Heart right ventricle (tissue), 16 donors: ENCODE data around the gene POU2F3. TPM values are rescaled to one million over a fixed set of nuclear protein-coding genes. Genes with fewer than 3 reads are reported as not detected.
A peak's percentile ranks its signal among the peaks of the same experiment; 100 is the strongest.

ENCODE experiments used
- ATAC-seq, 8 donors: fragments of 200-7000 bp; cut with Tn5 transposase; one replicate each; pipeline ENCODE4 v1.9.1; 2020; ENCODE audit warnings: mild to moderate bottlenecking in 8 of 8, moderate library complexity in 8 of 8, moderate number of reproducible peaks in 1 of 8
- DNase-seq, 2 donors: peaks; one replicate each; pipeline ENCODE4 v3.0.0-alpha.2; 2020
- H3K27ac ChIP-seq, 10 donors: fragments of 200-600 bp; sonication (generic) in 2 of 10; one replicate each; pipeline versions ENCODE4 v1.5.0 to v1.8.0; 2020 to 2022; ENCODE audit warnings: mild to moderate bottlenecking in 3 of 10
- H3K27me3 ChIP-seq, 7 donors: fragments of 200-600 bp; one replicate each; pipeline ENCODE4 v1.8.0; 2021 to 2022; ENCODE audit warnings: mild to moderate bottlenecking in 2 of 7
- H3K36me3 ChIP-seq, 9 donors: fragments of 200-600 bp; sonication (generic) in 1 of 9; one replicate each; pipeline versions ENCODE4 v1.5.0 to v1.8.0; 2020 to 2022; ENCODE audit warnings: mild to moderate bottlenecking in 2 of 9
- H3K4me1 ChIP-seq, 9 donors: fragments of 200-600 bp; sonication (generic) in 1 of 9; one replicate each; pipeline versions ENCODE4 v1.5.0 to v1.8.0; 2020 to 2022; ENCODE audit warnings: mild to moderate bottlenecking in 4 of 9
- H3K4me3 ChIP-seq, 10 donors: fragments of 200-600 bp; sonication (generic) in 2 of 10; one replicate each; pipeline versions ENCODE4 v1.5.0 to v1.8.0; 2020 to 2022; ENCODE audit warnings: mild to moderate bottlenecking in 7 of 10, moderate library complexity in 2 of 10
- H3K9me3 ChIP-seq, 11 donors: fragments of 200-600 bp in 10 of 11; sonication (generic) in 2 of 11; one replicate each; pipeline versions ENCODE4 v1.5.0 to v1.8.0; 2013 to 2022; ENCODE audit warnings: mild to moderate bottlenecking in 2 of 11, control low read depth in 1 of 11, moderate library complexity in 1 of 11
- whole genome bisulfite sequencing, 2 donors: extraction: QIAGEN DNeasy Blood & Tissue Kit; methylation state at CpG; one replicate each; pipeline ENCODE4 v1.1.7; 2013; ENCODE audit warnings: inconsistent platforms in 1 of 2; 5-methylcytosine and 5-hydroxymethylcytosine counted together
- intact Hi-C, 10 donors: fragments of 100-400 bp; cut with DNase I; formaldehyde crosslinking; loops; one replicate each; pipeline versions ENCODE4 v1.11.1 to v1.14.2; 2022
- polyA plus RNA-seq, 2 donors: library from polyadenylated mRNA; stranded (reverse); fragments of 200-250 nt; gene quantifications; one replicate each; pipeline ENCODE4 v1.2.3, GENCODE V29; 2013
- total RNA-seq, 10 donors: library from RNA; stranded (reverse); fragmentation: NEBNext Ultra II Directional in 3 of 10; extraction: Animal tissue kit (Norgen Biotek cat#: 25700) in 3 of 10; gene quantifications; one replicate each; pipeline versions ENCODE4 v1.2.1 to v1.2.4, GENCODE V29; 2021 to 2023
- TF ChIP-seq, protein P1 (sequence below), 9 donors: fragments of 200-600 bp; sonication (generic) in 2 of 9; IDR thresholded peaks; one replicate each; pipeline versions ENCODE4 v1.5.0 to v1.8.0; 2021 to 2022; ENCODE audit warnings: antibody characterized with exemption in 9 of 9, mild to moderate bottlenecking in 5 of 9, moderate library complexity in 1 of 9
- donor health status: Arrhythmogenic right ventricular cardiomyopathy.
- donor health status: ischemic (EF 13 %, LVEDD 7.1; RV severe dilation, severe dysfunction).
- donor health status: healthy with polysubstance abuse.
- donor health status: DM: no; HTN: yes; CAD: no.
- donor health status: DM: no; HTN: no; CAD: no.
- donor health status: ischemic (EF 25% LVEDD 6.9; RV normal size, moderate dysfunction).
- donor health status: ischemic (EF 25% LVEDD 5.7; RV mildly dilated, moderate dysfunction).
- donor health status: healthy.
- donor health status: DM: yes; HTN: yes; CAD: no.
- donor health status: Ischemic cardiomyopathy.
- donor health status: ischemic (EF 35%, LVEDD 5.7; RV mildly dilated, moderate dysfunction).
- donor health status: nonischemic (EF 11% LVEDD 7.7; RV severe dilation, severe dysfunction).
- donor health status: DM: yes; HTN: yes; CAD: no.
- donor health status: PGD.
- donor health status: ischemic (EF 29% LVEDD 5.4; RV normal size, mild dysfunction).
- donor health status: nonischemic (EF 23%, LVEDD 6.1; RV moderate dilation, normal function).

The POU2F3 gene
- total and polyA plus RNA-seq, 12 donors, result 0.03 to 0.15 TPM; not detected in 10

DNA sequence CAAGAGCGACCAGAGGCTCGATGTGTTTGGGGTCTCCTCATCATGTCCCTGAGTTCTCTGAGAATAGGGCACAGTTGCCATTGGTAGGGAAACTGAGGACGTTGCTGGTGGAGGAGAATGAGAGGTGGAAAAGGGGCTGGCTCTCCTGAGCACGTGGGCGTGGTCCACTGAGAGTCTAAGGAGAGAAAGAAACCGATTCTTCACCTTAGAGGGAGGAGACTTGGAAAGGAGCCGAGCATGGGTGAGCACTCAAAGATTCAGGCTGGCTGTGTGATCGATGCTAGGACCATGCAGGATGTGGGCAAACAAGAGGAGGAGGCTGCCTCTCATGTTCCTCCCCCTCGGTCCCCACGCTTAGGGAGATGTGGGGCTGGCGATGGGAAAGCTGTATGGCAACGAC lies 65.3 kb downstream of the POU2F3 start:
- H3K4me1 ChIP-seq, result peaks cover 0 to 6% (median 0%) of the 10 kb centered on the region in 9 donors
- DNase-seq (no peak), ATAC-seq (no peak)
- WGBS, 2 donors, result 87 to 90% methylated on average over 12 of the region's 12 CpGs
- TF ChIP-seq, protein P1, sequence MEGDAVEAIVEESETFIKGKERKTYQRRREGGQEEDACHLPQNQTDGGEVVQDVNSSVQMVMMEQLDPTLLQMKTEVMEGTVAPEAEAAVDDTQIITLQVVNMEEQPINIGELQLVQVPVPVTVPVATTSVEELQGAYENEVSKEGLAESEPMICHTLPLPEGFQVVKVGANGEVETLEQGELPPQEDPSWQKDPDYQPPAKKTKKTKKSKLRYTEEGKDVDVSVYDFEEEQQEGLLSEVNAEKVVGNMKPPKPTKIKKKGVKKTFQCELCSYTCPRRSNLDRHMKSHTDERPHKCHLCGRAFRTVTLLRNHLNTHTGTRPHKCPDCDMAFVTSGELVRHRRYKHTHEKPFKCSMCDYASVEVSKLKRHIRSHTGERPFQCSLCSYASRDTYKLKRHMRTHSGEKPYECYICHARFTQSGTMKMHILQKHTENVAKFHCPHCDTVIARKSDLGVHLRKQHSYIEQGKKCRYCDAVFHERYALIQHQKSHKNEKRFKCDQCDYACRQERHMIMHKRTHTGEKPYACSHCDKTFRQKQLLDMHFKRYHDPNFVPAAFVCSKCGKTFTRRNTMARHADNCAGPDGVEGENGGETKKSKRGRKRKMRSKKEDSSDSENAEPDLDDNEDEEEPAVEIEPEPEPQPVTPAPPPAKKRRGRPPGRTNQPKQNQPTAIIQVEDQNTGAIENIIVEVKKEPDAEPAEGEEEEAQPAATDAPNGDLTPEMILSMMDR (IDR thresholded peaks at IDR 0.05), result no peak
- H3K4me3 ChIP-seq, result no peak overlapping the region
- H3K27ac ChIP-seq, result no peak overlapping the region
- intact Hi-C loops, result no loop called here
- no peaks in the 10 kb centered on the region for H3K9me3 ChIP-seq
- peaks cover 0 to 9% (median 0%) of the 10 kb centered on the region in 7 donors for H3K27me3 ChIP-seq
- H3K36me3 ChIP-seq, result no peaks in the 10 kb centered on the region

DNA sequence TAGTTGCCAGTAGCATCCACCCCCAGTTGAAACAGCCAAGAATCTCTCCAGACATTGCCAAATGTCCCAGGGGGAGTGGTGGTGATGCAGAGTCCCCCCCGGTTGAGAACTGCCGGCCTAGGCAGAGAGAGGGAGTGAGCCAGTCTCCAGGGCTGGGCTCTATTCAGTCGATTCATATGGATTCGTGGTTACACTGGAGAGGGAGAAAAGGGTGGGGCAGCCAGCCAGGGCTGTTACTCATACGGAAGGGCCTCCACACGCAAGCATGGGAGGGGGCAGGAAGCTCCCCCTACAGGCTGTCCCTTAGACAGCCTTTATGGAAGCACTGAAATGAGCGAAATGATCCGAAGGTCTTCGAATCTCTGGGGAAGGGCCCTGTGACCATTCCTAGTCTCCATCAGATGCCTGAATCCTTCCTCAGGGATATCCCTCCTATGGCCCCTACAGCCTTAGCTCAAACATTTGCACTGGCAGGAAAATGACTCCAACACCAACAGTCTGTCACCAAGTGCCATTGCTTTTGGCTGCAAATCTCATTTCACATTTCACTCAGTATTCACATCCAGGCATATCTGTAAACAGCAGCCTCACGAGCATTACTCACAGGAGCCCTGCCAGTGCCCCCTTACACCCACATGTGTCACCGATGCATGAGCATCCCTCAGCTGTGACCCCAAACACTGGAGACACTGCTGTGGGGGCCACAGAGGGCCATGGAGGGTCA lies 66.7 kb downstream of the POU2F3 start:
- TF ChIP-seq, protein P1 (IDR thresholded peaks at IDR 0.05), result peak in 4 of 9 donors; percentile 16 to 44 (median 24)
- WGBS, 2 donors, result 52 to 54% methylated on average over 11 of the region's 11 CpGs

DNA sequence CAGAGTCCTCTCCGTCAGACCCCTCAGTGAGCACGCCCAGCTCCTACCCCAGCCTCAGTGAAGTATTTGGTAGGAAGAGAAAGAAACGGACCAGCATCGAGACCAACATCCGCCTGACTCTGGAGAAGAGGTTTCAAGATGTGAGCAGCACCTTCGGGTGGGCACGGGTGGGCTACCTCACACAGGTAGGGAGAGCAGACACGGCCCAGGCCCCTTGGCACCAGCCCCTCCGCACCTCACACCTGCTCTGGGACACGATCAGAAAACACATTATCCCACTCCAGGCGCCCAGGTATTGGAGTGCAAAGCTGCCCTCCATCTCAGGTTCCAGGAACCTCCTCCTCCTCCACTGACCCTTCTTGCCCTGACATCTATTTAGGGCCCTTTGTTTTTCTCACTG lies 67.5 kb downstream of the POU2F3 start:
- intact Hi-C loops, result no loop called here
- Histone ChIP-seq H3K4me1 (peaks cover 0 to 6% (median 0%) of the 10 kb centered on the region in 9 donors), H3K27me3 (peaks cover 0 to 9% (median 0%) of the 10 kb centered on the region in 7 donors), H3K36me3 (no peaks in the 10 kb centered on the region), H3K4me3 (no peak overlapping the region), H3K9me3 (no peaks in the 10 kb centered on the region), H3K27ac (no peak overlapping the region)
- ATAC-seq (no peak), DNase-seq (no peak)
- WGBS, 2 donors, result 93 to 97% methylated on average over 11 of the region's 11 CpGs
- TF ChIP-seq, protein P1 (IDR thresholded peaks at IDR 0.05), result no peak

More for the DNA sequence above, 66.7 kb downstream of the POU2F3 start:
- H3K4me3 ChIP-seq, result no peak overlapping the region
- no peaks in the 10 kb centered on the region for H3K9me3 ChIP-seq
- no peaks in the 10 kb centered on the region for H3K36me3 ChIP-seq
- intact Hi-C loops, result no loop called here
- peaks cover 0 to 9% (median 0%) of the 10 kb centered on the region in 7 donors for H3K27me3 ChIP-seq
- peaks cover 0 to 6% (median 0%) of the 10 kb centered on the region in 9 donors for H3K4me1 ChIP-seq
- DNase-seq, result peak in 1 of 2 donors; percentile 28
- H3K27ac ChIP-seq, result no peak overlapping the region
- ATAC-seq, result peak in 4 of 8 donors; percentile 10 to 40 (median 20)

DNA sequence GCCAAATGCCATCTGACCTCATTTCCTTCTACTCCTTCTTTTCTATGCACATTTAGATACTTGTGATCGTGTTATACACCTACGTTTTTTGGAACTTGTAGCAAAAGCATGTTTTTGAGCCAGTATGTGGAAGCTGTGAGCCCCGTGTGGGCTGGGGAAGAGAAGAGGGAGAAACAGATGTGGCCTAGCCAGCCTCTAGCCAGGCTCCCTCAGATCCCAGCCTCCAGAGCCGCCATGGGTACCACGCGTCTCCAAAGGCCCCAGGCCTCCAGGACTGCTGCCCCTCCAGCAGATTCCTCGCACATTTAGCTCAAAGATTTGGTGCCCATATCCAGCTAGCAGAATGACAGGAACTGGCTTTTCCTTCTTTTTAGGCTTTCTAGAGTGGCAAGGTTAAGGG lies 68.1 kb downstream of the POU2F3 start:
- TF ChIP-seq, protein P1 (IDR thresholded peaks at IDR 0.05), result no peak
- H3K27me3 ChIP-seq, result peaks cover 0 to 9% (median 0%) of the 10 kb centered on the region in 7 donors
- WGBS, 2 donors, result 86 to 89% methylated on average over 7 of the region's 7 CpGs
- no peak overlapping the region for H3K27ac ChIP-seq
- no peak for ATAC-seq
- H3K36me3 ChIP-seq, result no peaks in the 10 kb centered on the region
- intact Hi-C loops, result no loop called here
- peaks cover 0 to 6% (median 0%) of the 10 kb centered on the region in 9 donors for H3K4me1 ChIP-seq
- no peak for DNase-seq
- H3K4me3 ChIP-seq, result no peak overlapping the region
- H3K9me3 ChIP-seq, result no peaks in the 10 kb centered on the region
